Measurements from ENCODE around the gene KLHL22. TPM values are rescaled to one million over a fixed set of nuclear protein-coding genes. Genes with fewer than 3 reads are reported as not detected.

The KLHL22 gene
- total RNA-seq, 1 donor from 2014 or later = 58.4 TPM

- H3K27me3 Mint-ChIP-seq (ENCODE audit: low read depth) = no peaks in the 10 kb centered on the region
- DNase-seq (ENCODE audit: low spot score in 2 of 2, unreplicated experiment in 2 of 2) = no peak
- H3K36me3 Mint-ChIP-seq = peaks cover 15% of the 10 kb centered on the region
- TF ChIP-seq CTCF (IDR thresholded peaks at IDR 0.05; ENCODE audit: unreplicated experiment) = no peak
- no peaks in the 10 kb centered on the region for H3K9me3 Mint-ChIP-seq
- H3K27ac Mint-ChIP-seq = peak overlapping the region; percentile 74
- peaks cover 4% of the 10 kb centered on the region for H3K4me1 Mint-ChIP-seq
- no peak overlapping the region for H3K4me3 Mint-ChIP-seq
Measured at GRCh38 chr22:20423008-20423905, 72.3 kb downstream of the KLHL22 start.

- no peak overlapping the region for H3K27ac Mint-ChIP-seq
- no peaks in the 10 kb centered on the region for H3K9me3 Mint-ChIP-seq
Measured at GRCh38 chr22:20422271-20423007, 73.2 kb downstream of the KLHL22 start.

GRCh38 chr22:20421507-20421874 lies 74.1 kb downstream of the KLHL22 start:
- Mint-ChIP-seq H3K4me3 (no peak overlapping the region), H3K9me3 (no peaks in the 10 kb centered on the region), H3K4me1 (peaks cover 4% of the 10 kb centered on the region), H3K36me3 (peaks cover 7% of the 10 kb centered on the region), H3K27me3 (ENCODE audit: low read depth) (no peaks in the 10 kb centered on the region), H3K27ac (no peak overlapping the region)
- no peak for TF ChIP-seq CTCF (IDR thresholded peaks at IDR 0.05; ENCODE audit: unreplicated experiment)
- no peak for DNase-seq (ENCODE audit: low spot score in 2 of 2, unreplicated experiment in 2 of 2)

More at GRCh38 chr22:20422271-20423007, 73.2 kb downstream of the KLHL22 start:
- Mint-ChIP-seq H3K4me1 (peaks cover 4% of the 10 kb centered on the region), H3K4me3 (no peak overlapping the region), H3K36me3 (peaks cover 13% of the 10 kb centered on the region), H3K27me3 (ENCODE audit: low read depth) (no peaks in the 10 kb centered on the region)
- no peak for DNase-seq (ENCODE audit: low spot score in 2 of 2, unreplicated experiment in 2 of 2)
- no peak for TF ChIP-seq CTCF (IDR thresholded peaks at IDR 0.05; ENCODE audit: unreplicated experiment)

- peaks cover 1% of the 10 kb centered on the region for H3K27me3 Mint-ChIP-seq (ENCODE audit: low read depth)
- no peak for DNase-seq (ENCODE audit: low spot score in 2 of 2, unreplicated experiment in 2 of 2)
- H3K9me3 Mint-ChIP-seq = no peaks in the 10 kb centered on the region
- TF ChIP-seq CTCF (IDR thresholded peaks at IDR 0.05; ENCODE audit: unreplicated experiment) = no peak
- H3K4me1 Mint-ChIP-seq = peaks cover 4% of the 10 kb centered on the region
- no peak overlapping the region for H3K27ac Mint-ChIP-seq
- no peak overlapping the region for H3K4me3 Mint-ChIP-seq
- peaks cover 7% of the 10 kb centered on the region for H3K36me3 Mint-ChIP-seq
Measured at GRCh38 chr22:20420157-20420842, 75.3 kb downstream of the KLHL22 start.

- Mint-ChIP-seq H3K9me3 (no peaks in the 10 kb centered on the region), H3K36me3 (peaks cover 4% of the 10 kb centered on the region), H3K4me3 (no peak overlapping the region), H3K27ac (no peak overlapping the region), H3K27me3 (ENCODE audit: low read depth) (peaks cover 1% of the 10 kb centered on the region), H3K4me1 (peaks cover 4% of the 10 kb centered on the region)
- TF ChIP-seq CTCF (IDR thresholded peaks at IDR 0.05; ENCODE audit: unreplicated experiment) = no peak
- DNase-seq (ENCODE audit: low spot score in 2 of 2, unreplicated experiment in 2 of 2) = no peak
Measured at GRCh38 chr22:20419664-20419951, 76.0 kb downstream of the KLHL22 start.

Measured in mesothelial cell of epicardium (in vitro differentiated cells).